Measurements from ENCODE around the gene PPP1R3G.

- TF ChIP-seq, protein P1, sequence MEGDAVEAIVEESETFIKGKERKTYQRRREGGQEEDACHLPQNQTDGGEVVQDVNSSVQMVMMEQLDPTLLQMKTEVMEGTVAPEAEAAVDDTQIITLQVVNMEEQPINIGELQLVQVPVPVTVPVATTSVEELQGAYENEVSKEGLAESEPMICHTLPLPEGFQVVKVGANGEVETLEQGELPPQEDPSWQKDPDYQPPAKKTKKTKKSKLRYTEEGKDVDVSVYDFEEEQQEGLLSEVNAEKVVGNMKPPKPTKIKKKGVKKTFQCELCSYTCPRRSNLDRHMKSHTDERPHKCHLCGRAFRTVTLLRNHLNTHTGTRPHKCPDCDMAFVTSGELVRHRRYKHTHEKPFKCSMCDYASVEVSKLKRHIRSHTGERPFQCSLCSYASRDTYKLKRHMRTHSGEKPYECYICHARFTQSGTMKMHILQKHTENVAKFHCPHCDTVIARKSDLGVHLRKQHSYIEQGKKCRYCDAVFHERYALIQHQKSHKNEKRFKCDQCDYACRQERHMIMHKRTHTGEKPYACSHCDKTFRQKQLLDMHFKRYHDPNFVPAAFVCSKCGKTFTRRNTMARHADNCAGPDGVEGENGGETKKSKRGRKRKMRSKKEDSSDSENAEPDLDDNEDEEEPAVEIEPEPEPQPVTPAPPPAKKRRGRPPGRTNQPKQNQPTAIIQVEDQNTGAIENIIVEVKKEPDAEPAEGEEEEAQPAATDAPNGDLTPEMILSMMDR (IDR thresholded peaks at IDR 0.05), result no peak
- TF ChIP-seq POLR2AphosphoS5 (IDR thresholded peaks at IDR 0.05; ENCODE audit: low read depth, low read length), result no peak
Measured at GRCh38 chr6:5083813-5084359, 1.3 kb upstream of the PPP1R3G start.
